ENCODE measurements around the gene DISC1.

The DISC1 gene

GRCh38 chr1:231770506-231771175 is 144.1 kb downstream of the DISC1 start:
- no peak for DNase-seq (ENCODE audit: low read depth in 1 of 2, low spot score in 1 of 2)
- no peak for TF ChIP-seq REST (IDR thresholded peaks at IDR 0.05; ENCODE audit: insufficient replicate concordance, low read depth)
- TF ChIP-seq POLR2AphosphoS5 (IDR thresholded peaks at IDR 0.05; ENCODE audit: low read depth), result no peak
- TF ChIP-seq CTCF (IDR thresholded peaks at IDR 0.05; ENCODE audit: insufficient read depth, low read length), result no peak
- no peak for TF ChIP-seq SPI1 (IDR thresholded peaks at IDR 0.05; ENCODE audit: borderline replicate concordance, low read depth)
- no peak for TF ChIP-seq GABPA (IDR thresholded peaks at IDR 0.05; ENCODE audit: low read depth)
- Histone ChIP-seq H3K4me3 (replicated peaks; ENCODE audit: insufficient read depth, low read length) (no peak overlapping the region), H3K27me3 (ENCODE audit: insufficient read depth, poor library complexity, severe bottlenecking) (no peaks in the 10 kb centered on the region), H3K27ac (replicated peaks) (no peak overlapping the region)

GRCh38 chr1:231774719-231775335 is 148.2 kb downstream of the DISC1 start:
- Histone ChIP-seq H3K27ac (replicated peaks) (peak overlapping the region; percentile 90), H3K27me3 (ENCODE audit: insufficient read depth, poor library complexity, severe bottlenecking) (no peaks in the 10 kb centered on the region), H3K4me3 (replicated peaks; ENCODE audit: insufficient read depth, low read length) (no peak overlapping the region)
- peak; percentile 61 to 69 for DNase-seq (ENCODE audit: low read depth in 1 of 2, low spot score in 1 of 2)
- no peak for TF ChIP-seq GABPA (IDR thresholded peaks at IDR 0.05; ENCODE audit: low read depth)
- TF ChIP-seq SPI1 (IDR thresholded peaks at IDR 0.05; ENCODE audit: borderline replicate concordance, low read depth), result peak; percentile 12; the same call in 1 of the 2 replicates

GRCh38 chr1:231776010-231776756 is 149.6 kb downstream of the DISC1 start:
- Histone ChIP-seq H3K27ac (replicated peaks) (peak overlapping the region; percentile 90), H3K27me3 (ENCODE audit: insufficient read depth, poor library complexity, severe bottlenecking) (no peaks in the 10 kb centered on the region), H3K4me3 (replicated peaks; ENCODE audit: insufficient read depth, low read length) (no peak overlapping the region)
- peak in 1 of 2 experiments; percentile 30 for DNase-seq (ENCODE audit: low read depth in 1 of 2, low spot score in 1 of 2)
- TF ChIP-seq SPI1 (IDR thresholded peaks at IDR 0.05; ENCODE audit: borderline replicate concordance, low read depth) (no peak), GABPA (IDR thresholded peaks at IDR 0.05; ENCODE audit: low read depth) (no peak), REST (IDR thresholded peaks at IDR 0.05; ENCODE audit: insufficient replicate concordance, low read depth) (no peak), CTCF (IDR thresholded peaks at IDR 0.05; ENCODE audit: insufficient read depth, low read length) (no peak), POLR2AphosphoS5 (IDR thresholded peaks at IDR 0.05; ENCODE audit: low read depth) (no peak)

- TF ChIP-seq POLR2AphosphoS5 (IDR thresholded peaks at IDR 0.05; ENCODE audit: low read depth), result no peak
- TF ChIP-seq CTCF (IDR thresholded peaks at IDR 0.05; ENCODE audit: insufficient read depth, low read length), result no peak
- TF ChIP-seq GABPA (IDR thresholded peaks at IDR 0.05; ENCODE audit: low read depth), result no peak
- no peak for TF ChIP-seq REST (IDR thresholded peaks at IDR 0.05; ENCODE audit: insufficient replicate concordance, low read depth)
These were observed 150.1 kb downstream of the DISC1 start for GRCh38 chr1:231776757-231777062.

More at GRCh38 chr1:231776757-231777062, 150.1 kb downstream of the DISC1 start:
- H3K27me3 ChIP-seq (ENCODE audit: insufficient read depth, poor library complexity, severe bottlenecking), result no peaks in the 10 kb centered on the region
- peak in 1 of 2 experiments; percentile 15 for DNase-seq (ENCODE audit: low read depth in 1 of 2, low spot score in 1 of 2)
- no peak overlapping the region for H3K4me3 ChIP-seq (replicated peaks; ENCODE audit: insufficient read depth, low read length)
- peak overlapping the region; percentile 90 for H3K27ac ChIP-seq (replicated peaks)

Measured in HL-60 (cell line).